Measurements from ENCODE around the gene RPS15.

The RPS15 gene

DNA sequence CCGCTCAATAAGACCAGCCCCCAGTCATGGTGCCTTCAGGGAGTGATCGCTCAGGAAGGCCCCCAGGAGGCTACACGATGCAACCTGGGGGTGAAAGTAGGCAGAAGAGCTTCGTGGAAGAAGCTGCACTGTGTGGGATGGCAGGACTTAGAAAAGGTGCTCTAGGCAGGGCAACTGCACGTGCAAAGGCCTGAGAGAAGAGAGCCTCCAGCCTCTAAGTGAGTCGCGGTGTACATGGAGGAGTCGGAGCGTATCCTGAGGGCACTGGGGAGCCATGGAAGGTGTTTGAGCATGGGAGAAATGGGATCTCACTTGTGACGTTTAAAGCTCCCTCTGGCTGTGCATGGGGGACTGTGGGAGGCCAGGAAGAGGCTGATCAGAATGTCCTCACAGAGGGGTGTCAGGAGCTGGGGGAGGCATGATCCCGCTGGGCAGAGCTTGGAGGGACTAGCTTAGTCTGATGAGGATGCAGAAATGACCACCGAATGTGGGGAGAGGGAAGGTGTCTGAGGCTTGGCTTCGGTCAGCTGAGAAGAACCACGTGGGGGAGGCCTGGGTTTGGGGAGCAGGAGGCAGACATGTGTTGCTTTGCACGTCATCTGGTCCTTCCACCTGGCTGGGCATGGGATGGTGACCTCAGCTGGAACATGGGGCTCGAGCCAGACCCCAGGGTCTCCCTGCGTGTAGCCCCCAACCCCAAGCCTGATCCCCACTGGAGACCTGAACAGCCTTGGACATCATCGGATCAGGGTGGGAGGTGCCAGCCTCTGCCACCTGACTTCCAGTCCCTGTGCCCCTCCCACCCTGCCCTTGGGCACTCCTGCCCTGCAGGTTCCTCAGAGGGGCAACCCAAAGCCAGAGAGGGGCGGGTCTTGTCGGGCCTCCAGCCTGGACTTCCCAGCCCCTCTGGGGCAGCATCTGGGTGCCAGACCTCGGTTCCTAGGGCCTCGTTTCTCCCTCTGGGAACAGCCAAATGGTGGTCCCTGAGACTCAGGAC is 12.8 kb downstream of the RPS15 start:
- Histone ChIP-seq H3K36me3 (ENCODE audit: insufficient read depth, low read length) (no peaks in the 10 kb centered on the region), H3K4me1 (ENCODE audit: insufficient read depth, low read length, severe bottlenecking) (peaks cover 3% of the 10 kb centered on the region), H4K20me1 (ENCODE audit: insufficient read depth, low read length) (no peaks in the 10 kb centered on the region), H3K79me2 (ENCODE audit: insufficient read depth, low read length) (no peaks in the 10 kb centered on the region), H3K4me3 (ENCODE audit: low read depth, low read length, poor library complexity, severe bottlenecking) (no peak overlapping the region), H3K27ac (ENCODE audit: low read depth, low read length, poor library complexity, severe bottlenecking) (no peak overlapping the region), H3K9me3 (ENCODE audit: low read length) (no peaks in the 10 kb centered on the region), H3F3A (ENCODE audit: insufficient read depth, low read length) (no peaks in the 10 kb centered on the region), H3K4me2 (ENCODE audit: low read length) (no peak overlapping the region), H3K9me2 (ENCODE audit: low read depth, low read length) (no peaks in the 10 kb centered on the region), H2AFZ (ENCODE audit: low read length) (no peak overlapping the region), H3K27me3 (ENCODE audit: insufficient read depth, low read length) (peaks cover 5% of the 10 kb centered on the region; the same call in 1 of the 2 replicates), H3K9ac (ENCODE audit: low read length) (no peak overlapping the region)
- TF ChIP-seq CTCF (IDR thresholded peaks at IDR 0.05; ENCODE audit: low read length): no peak
- TF ChIP-seq EZH2 (IDR thresholded peaks at IDR 0.05; ENCODE audit: borderline replicate concordance, low read length): no peak

GRCh38 chr19:1451916-1452801 is 14.0 kb downstream of the RPS15 start:
- Histone ChIP-seq H3F3A (ENCODE audit: insufficient read depth, low read length) (no peaks in the 10 kb centered on the region), H3K27me3 (ENCODE audit: insufficient read depth, low read length) (peaks cover 5% of the 10 kb centered on the region; the same call in 1 of the 2 replicates), H2AFZ (ENCODE audit: low read length) (no peak overlapping the region), H3K36me3 (ENCODE audit: insufficient read depth, low read length) (no peaks in the 10 kb centered on the region), H3K79me2 (ENCODE audit: insufficient read depth, low read length) (no peaks in the 10 kb centered on the region), H3K4me1 (ENCODE audit: insufficient read depth, low read length, severe bottlenecking) (peaks cover 3% of the 10 kb centered on the region), H4K20me1 (ENCODE audit: insufficient read depth, low read length) (no peaks in the 10 kb centered on the region), H3K9me2 (ENCODE audit: low read depth, low read length) (no peaks in the 10 kb centered on the region), H3K4me2 (ENCODE audit: low read length) (no peak overlapping the region), H3K9ac (ENCODE audit: low read length) (no peak overlapping the region), H3K9me3 (ENCODE audit: low read length) (no peaks in the 10 kb centered on the region), H3K27ac (ENCODE audit: low read depth, low read length, poor library complexity, severe bottlenecking) (no peak overlapping the region), H3K4me3 (ENCODE audit: low read depth, low read length, poor library complexity, severe bottlenecking) (no peak overlapping the region)
- TF ChIP-seq EZH2 (IDR thresholded peaks at IDR 0.05; ENCODE audit: borderline replicate concordance, low read length) (no peak), CTCF (IDR thresholded peaks at IDR 0.05; ENCODE audit: low read length) (no peak)

- H3K9ac ChIP-seq (ENCODE audit: low read length): no peak overlapping the region
- no peak overlapping the region for H3K4me3 ChIP-seq (ENCODE audit: low read depth, low read length, poor library complexity, severe bottlenecking)
- H3K36me3 ChIP-seq (ENCODE audit: insufficient read depth, low read length): no peaks in the 10 kb centered on the region
- H3F3A ChIP-seq (ENCODE audit: insufficient read depth, low read length): no peaks in the 10 kb centered on the region
- H4K20me1 ChIP-seq (ENCODE audit: insufficient read depth, low read length): no peaks in the 10 kb centered on the region
- no peaks in the 10 kb centered on the region for H3K9me2 ChIP-seq (ENCODE audit: low read depth, low read length)
- TF ChIP-seq CTCF (IDR thresholded peaks at IDR 0.05; ENCODE audit: low read length) (no peak), EZH2 (IDR thresholded peaks at IDR 0.05; ENCODE audit: borderline replicate concordance, low read length) (no peak)
- H3K9me3 ChIP-seq (ENCODE audit: low read length): no peaks in the 10 kb centered on the region
- H3K4me1 ChIP-seq (ENCODE audit: insufficient read depth, low read length, severe bottlenecking): peaks cover 3% of the 10 kb centered on the region
- peaks cover 5% of the 10 kb centered on the region; the same call in 1 of the 2 replicates for H3K27me3 ChIP-seq (ENCODE audit: insufficient read depth, low read length)
- no peak overlapping the region for H3K4me2 ChIP-seq (ENCODE audit: low read length)
- H2AFZ ChIP-seq (ENCODE audit: low read length): no peak overlapping the region
- no peak overlapping the region for H3K27ac ChIP-seq (ENCODE audit: low read depth, low read length, poor library complexity, severe bottlenecking)
- no peaks in the 10 kb centered on the region for H3K79me2 ChIP-seq (ENCODE audit: insufficient read depth, low read length)
These were observed 14.8 kb downstream of the RPS15 start for GRCh38 chr19:1452802-1453524.
